ENCODE measurements around the gene CDH26.

CDH26 gene

GRCh38 chr20:59977086-59977485 lies 18.9 kb downstream of the CDH26 start:
- Histone ChIP-seq H3K4me1 (ENCODE audit: control insufficient read depth, insufficient read depth, low read length) (no peaks in the 10 kb centered on the region), H3K27ac (ENCODE audit: low read length) (no peak overlapping the region), H3K9me3 (ENCODE audit: control insufficient read depth, insufficient read depth, low read length) (no peaks in the 10 kb centered on the region), H3K36me3 (ENCODE audit: control insufficient read depth, insufficient read depth, low read length) (no peaks in the 10 kb centered on the region), H3K27me3 (ENCODE audit: control insufficient read depth, insufficient read depth, low read length) (no peaks in the 10 kb centered on the region), H3K4me3 (ENCODE audit: low read length) (no peak overlapping the region)
- no peak for DNase-seq (ENCODE audit: low read depth, low spot score)
- WGBS (ENCODE audit: insufficient coverage, insufficient read length): no CpG with 5 or more reads among the region's 9 CpGs

GRCh38 chr20:59983076-59983475 lies 24.9 kb downstream of the CDH26 start:
- DNase-seq (ENCODE audit: low read depth, low spot score): no peak
- Histone ChIP-seq H3K36me3 (ENCODE audit: control insufficient read depth, insufficient read depth, low read length) (no peaks in the 10 kb centered on the region), H3K4me3 (ENCODE audit: low read length) (no peak overlapping the region), H3K4me1 (ENCODE audit: control insufficient read depth, insufficient read depth, low read length) (no peaks in the 10 kb centered on the region), H3K9me3 (ENCODE audit: control insufficient read depth, insufficient read depth, low read length) (no peaks in the 10 kb centered on the region), H3K27me3 (ENCODE audit: control insufficient read depth, insufficient read depth, low read length) (no peaks in the 10 kb centered on the region), H3K27ac (ENCODE audit: low read length) (no peak overlapping the region)
- no CpG with 5 or more reads among the region's 9 CpGs for WGBS (ENCODE audit: insufficient coverage, insufficient read length)

GRCh38 chr20:59984541-59984940 lies 26.3 kb downstream of the CDH26 start:
- no peak for DNase-seq (ENCODE audit: low read depth, low spot score)
- Histone ChIP-seq H3K27ac (ENCODE audit: low read length) (no peak overlapping the region), H3K27me3 (ENCODE audit: control insufficient read depth, insufficient read depth, low read length) (no peaks in the 10 kb centered on the region), H3K36me3 (ENCODE audit: control insufficient read depth, insufficient read depth, low read length) (no peaks in the 10 kb centered on the region), H3K4me3 (ENCODE audit: low read length) (no peak overlapping the region), H3K9me3 (ENCODE audit: control insufficient read depth, insufficient read depth, low read length) (no peaks in the 10 kb centered on the region), H3K4me1 (ENCODE audit: control insufficient read depth, insufficient read depth, low read length) (peaks cover 2% of the 10 kb centered on the region; the same call in 1 of the 2 replicates)
- 100% methylated on average over 3 of the region's 4 CpGs for WGBS (ENCODE audit: insufficient coverage, insufficient read length)

GRCh38 chr20:59985164-59985563 lies 26.9 kb downstream of the CDH26 start:
- H3K4me1 ChIP-seq (ENCODE audit: control insufficient read depth, insufficient read depth, low read length): peaks cover 2% of the 10 kb centered on the region; the same call in 1 of the 2 replicates
- no peak overlapping the region for H3K4me3 ChIP-seq (ENCODE audit: low read length)
- H3K9me3 ChIP-seq (ENCODE audit: control insufficient read depth, insufficient read depth, low read length): no peaks in the 10 kb centered on the region
- no peak overlapping the region for H3K27ac ChIP-seq (ENCODE audit: low read length)
- DNase-seq (ENCODE audit: low read depth, low spot score): no peak
- no peaks in the 10 kb centered on the region for H3K27me3 ChIP-seq (ENCODE audit: control insufficient read depth, insufficient read depth, low read length)
- no peaks in the 10 kb centered on the region for H3K36me3 ChIP-seq (ENCODE audit: control insufficient read depth, insufficient read depth, low read length)
- no CpG with 5 or more reads among the region's 8 CpGs for WGBS (ENCODE audit: insufficient coverage, insufficient read length)

GRCh38 chr20:59985864-59986263 lies 27.6 kb downstream of the CDH26 start:
- no peaks in the 10 kb centered on the region for H3K36me3 ChIP-seq (ENCODE audit: control insufficient read depth, insufficient read depth, low read length)
- DNase-seq (ENCODE audit: low read depth, low spot score): no peak
- no peak overlapping the region for H3K4me3 ChIP-seq (ENCODE audit: low read length)
- no CpG with 5 or more reads among the region's 3 CpGs for WGBS (ENCODE audit: insufficient coverage, insufficient read length)
- no peaks in the 10 kb centered on the region for H3K27me3 ChIP-seq (ENCODE audit: control insufficient read depth, insufficient read depth, low read length)
- H3K27ac ChIP-seq (ENCODE audit: low read length): no peak overlapping the region
- no peaks in the 10 kb centered on the region for H3K9me3 ChIP-seq (ENCODE audit: control insufficient read depth, insufficient read depth, low read length)
- H3K4me1 ChIP-seq (ENCODE audit: control insufficient read depth, insufficient read depth, low read length): peaks cover 2% of the 10 kb centered on the region; the same call in 1 of the 2 replicates

GRCh38 chr20:59987135-59987534 lies 28.9 kb downstream of the CDH26 start:
- Histone ChIP-seq H3K9me3 (ENCODE audit: control insufficient read depth, insufficient read depth, low read length) (no peaks in the 10 kb centered on the region), H3K4me1 (ENCODE audit: control insufficient read depth, insufficient read depth, low read length) (peaks cover 2% of the 10 kb centered on the region; the same call in 1 of the 2 replicates), H3K27me3 (ENCODE audit: control insufficient read depth, insufficient read depth, low read length) (no peaks in the 10 kb centered on the region), H3K36me3 (ENCODE audit: control insufficient read depth, insufficient read depth, low read length) (no peaks in the 10 kb centered on the region), H3K27ac (ENCODE audit: low read length) (no peak overlapping the region), H3K4me3 (ENCODE audit: low read length) (no peak overlapping the region)
- no peak for DNase-seq (ENCODE audit: low read depth, low spot score)
- WGBS (ENCODE audit: insufficient coverage, insufficient read length): no CpG with 5 or more reads among the region's 7 CpGs

- no peaks in the 10 kb centered on the region for H3K9me3 ChIP-seq (ENCODE audit: control insufficient read depth, insufficient read depth, low read length)
- H3K4me3 ChIP-seq (ENCODE audit: low read length): no peak overlapping the region
- WGBS (ENCODE audit: insufficient coverage, insufficient read length): no CpG with 5 or more reads among the region's 5 CpGs
- no peak overlapping the region for H3K27ac ChIP-seq (ENCODE audit: low read length)
- peaks cover 2% of the 10 kb centered on the region; the same call in 1 of the 2 replicates for H3K4me1 ChIP-seq (ENCODE audit: control insufficient read depth, insufficient read depth, low read length)
- no peak for DNase-seq (ENCODE audit: low read depth, low spot score)
- H3K27me3 ChIP-seq (ENCODE audit: control insufficient read depth, insufficient read depth, low read length): no peaks in the 10 kb centered on the region
- H3K36me3 ChIP-seq (ENCODE audit: control insufficient read depth, insufficient read depth, low read length): no peaks in the 10 kb centered on the region
These were observed 29.9 kb downstream of the CDH26 start for GRCh38 chr20:59988141-59988540.

- DNase-seq (ENCODE audit: low read depth, low spot score): no peak
- Histone ChIP-seq H3K27ac (ENCODE audit: low read length) (no peak overlapping the region), H3K4me1 (ENCODE audit: control insufficient read depth, insufficient read depth, low read length) (peaks cover 4% of the 10 kb centered on the region; the same call in 1 of the 2 replicates), H3K4me3 (ENCODE audit: low read length) (no peak overlapping the region), H3K27me3 (ENCODE audit: control insufficient read depth, insufficient read depth, low read length) (no peaks in the 10 kb centered on the region), H3K36me3 (ENCODE audit: control insufficient read depth, insufficient read depth, low read length) (no peaks in the 10 kb centered on the region), H3K9me3 (ENCODE audit: control insufficient read depth, insufficient read depth, low read length) (no peaks in the 10 kb centered on the region)
- no CpG with 5 or more reads among the region's 4 CpGs for WGBS (ENCODE audit: insufficient coverage, insufficient read length)
These were observed 34.4 kb downstream of the CDH26 start for GRCh38 chr20:59992526-59993084.

GRCh38 chr20:59993736-59994430 lies 35.7 kb downstream of the CDH26 start:
- Histone ChIP-seq H3K27me3 (ENCODE audit: control insufficient read depth, insufficient read depth, low read length) (no peaks in the 10 kb centered on the region), H3K9me3 (ENCODE audit: control insufficient read depth, insufficient read depth, low read length) (no peaks in the 10 kb centered on the region), H3K36me3 (ENCODE audit: control insufficient read depth, insufficient read depth, low read length) (no peaks in the 10 kb centered on the region), H3K27ac (ENCODE audit: low read length) (no peak overlapping the region), H3K4me3 (ENCODE audit: low read length) (peak overlapping the region; percentile 13; the same call in 1 of the 2 replicates), H3K4me1 (ENCODE audit: control insufficient read depth, insufficient read depth, low read length) (peaks cover 2% of the 10 kb centered on the region; the same call in 1 of the 2 replicates)
- DNase-seq (ENCODE audit: low read depth, low spot score): no peak
- WGBS (ENCODE audit: insufficient coverage, insufficient read length): no CpG with 5 or more reads among the region's 18 CpGs

- no peak overlapping the region for H3K27ac ChIP-seq (ENCODE audit: low read length)
- no peaks in the 10 kb centered on the region for H3K9me3 ChIP-seq (ENCODE audit: control insufficient read depth, insufficient read depth, low read length)
- peak overlapping the region; percentile 13; the same call in 1 of the 2 replicates for H3K4me3 ChIP-seq (ENCODE audit: low read length)
- H3K4me1 ChIP-seq (ENCODE audit: control insufficient read depth, insufficient read depth, low read length): peaks cover 2% of the 10 kb centered on the region; the same call in 1 of the 2 replicates
- H3K36me3 ChIP-seq (ENCODE audit: control insufficient read depth, insufficient read depth, low read length): no peaks in the 10 kb centered on the region
- no CpG with 5 or more reads among the region's 5 CpGs for WGBS (ENCODE audit: insufficient coverage, insufficient read length)
- H3K27me3 ChIP-seq (ENCODE audit: control insufficient read depth, insufficient read depth, low read length): no peaks in the 10 kb centered on the region
- DNase-seq (ENCODE audit: low read depth, low spot score): peak; percentile 86
These were observed 36.5 kb downstream of the CDH26 start for GRCh38 chr20:59994697-59995122.

Data from iPS DF 6.9 (cell line).